ENCODE measurements around the gene SEMA3C.
"Not testable (repeated sequence)": the region's sequence is repeated elsewhere in the genome, so short reads cannot be mapped to it uniquely, and the experiment has no call there.

Gene SEMA3C

GRCh38 chr7:80918909-80919721 is at the start of gene SEMA3C:
TSS of gene SEMA3C (minus strand) at chr7:80919051. CDS start at chr7:80916781, 2,270 bp downstream.
- DNase-seq = no peak

GRCh38 chr7:80968606-80969005 is 49.8 kb upstream of the SEMA3C start:
- no peak for DNase-seq

- DNase-seq = no peak
Observed at GRCh38 chr7:80967917-80968297, 49.1 kb upstream of the SEMA3C start.

- peak; percentile 5 to 14 for DNase-seq
Observed at GRCh38 chr7:80967071-80967916, 48.4 kb upstream of the SEMA3C start.

- DNase-seq = no peak
Observed at GRCh38 chr7:80960244-80960795, 41.5 kb upstream of the SEMA3C start.

GRCh38 chr7:80957226-80957777 is 38.5 kb upstream of the SEMA3C start:
- no peak for DNase-seq

- DNase-seq = no peak
Observed at GRCh38 chr7:80954191-80954590, 35.3 kb upstream of the SEMA3C start.

- DNase-seq = no peak
Observed at GRCh38 chr7:80950550-80950967, 31.7 kb upstream of the SEMA3C start.

- no peak for DNase-seq
Observed at GRCh38 chr7:80949449-80949848, 30.6 kb upstream of the SEMA3C start.

- no peak for DNase-seq
Observed at GRCh38 chr7:80946858-80947257, 28.0 kb upstream of the SEMA3C start.

GRCh38 chr7:80945976-80946375 is 27.1 kb upstream of the SEMA3C start:
- DNase-seq = no peak

- DNase-seq = no peak
Observed at GRCh38 chr7:80943342-80943741, 24.5 kb upstream of the SEMA3C start.

- DNase-seq = no peak
Observed at GRCh38 chr7:80942261-80943041, 23.6 kb upstream of the SEMA3C start.

- DNase-seq = no peak
Observed at GRCh38 chr7:80941208-80941758, 22.4 kb upstream of the SEMA3C start.

- no peak for DNase-seq
Observed at GRCh38 chr7:80940539-80941207, 21.8 kb upstream of the SEMA3C start.

GRCh38 chr7:80937336-80937735 is 18.5 kb upstream of the SEMA3C start:
- DNase-seq = no peak

GRCh38 chr7:80935991-80936780 is 17.3 kb upstream of the SEMA3C start:
- DNase-seq = no peak

- DNase-seq = no peak
Observed at GRCh38 chr7:80934321-80934720, 15.5 kb upstream of the SEMA3C start.

- DNase-seq = no peak
Observed at GRCh38 chr7:80932536-80932935, 13.7 kb upstream of the SEMA3C start.

- no peak for DNase-seq
Observed at GRCh38 chr7:80929619-80930018, 10.8 kb upstream of the SEMA3C start.

- not testable (repeated sequence) for DNase-seq
Observed at GRCh38 chr7:80926955-80927354, 8.1 kb upstream of the SEMA3C start.
